HEK293 (cell line): Measurements from ENCODE around the gene TM9SF1.

Experiments
- EGR2 ChIP-seq: fragments of 450-650 bp; formaldehyde crosslinking; IDR thresholded peaks from 2 replicates; pipeline ENCODE4 v1.5.1; 2016; ENCODE audit warnings: low read depth, missing biosample characterization, missing genetic modification characterization
- HOXD13 ChIP-seq: sonication (generic); formaldehyde crosslinking; IDR thresholded peaks from 2 replicates; pipeline ENCODE4 v1.8.0; 2022; ENCODE audit warnings: missing genetic modification reagents, borderline replicate concordance
- INSM2 ChIP-seq: fragments of 450-650 bp; formaldehyde crosslinking; IDR thresholded peaks from 2 replicates; pipeline ENCODE4 v1.5.1; 2016; ENCODE audit warnings: missing biosample characterization, missing genetic modification characterization
- KLF17 ChIP-seq: fragments of 450-650 bp; formaldehyde crosslinking; IDR thresholded peaks from 2 replicates; pipeline ENCODE4 v1.5.1; 2016; ENCODE audit warnings: missing biosample characterization, missing genetic modification characterization
- OSR2 ChIP-seq: fragments of 450-650 bp; formaldehyde crosslinking; IDR thresholded peaks from 2 replicates; pipeline ENCODE4 v1.5.1; 2016; ENCODE audit warnings: missing biosample characterization, missing genetic modification characterization
- SCRT2 ChIP-seq: fragments of 450-650 bp; formaldehyde crosslinking; IDR thresholded peaks from 2 replicates; pipeline ENCODE4 v1.5.1; 2016; ENCODE audit warnings: missing biosample characterization, missing genetic modification characterization
- ZBTB11 ChIP-seq: fragments of 450-650 bp; formaldehyde crosslinking; conservative IDR thresholded peaks from 2 replicates; pipeline ENCODE4 v1.5.1; 2016; ENCODE audit warnings: low read depth, missing biosample characterization, missing genetic modification characterization
- ZBTB26 ChIP-seq: fragments of 450-650 bp; formaldehyde crosslinking; optimal IDR thresholded peaks from 2 replicates; pipeline ENCODE3; 2016; ENCODE audit warnings: missing biosample characterization, mild to moderate bottlenecking, missing genetic modification characterization
- ZBTB8A ChIP-seq: fragments of 450-650 bp; formaldehyde crosslinking; IDR thresholded peaks from 2 replicates; pipeline ENCODE4 v1.5.1; 2016; ENCODE audit warnings: missing biosample characterization, missing genetic modification characterization
- ZFP41 ChIP-seq: fragments of 450-650 bp; formaldehyde crosslinking; IDR thresholded peaks from 2 replicates; pipeline ENCODE4 v1.5.1; 2016; ENCODE audit warnings: missing biosample characterization, missing genetic modification characterization, borderline replicate concordance
- ZNF280D ChIP-seq: fragments of 450-650 bp; formaldehyde crosslinking; IDR thresholded peaks from 2 replicates; pipeline ENCODE4 v1.5.1; 2016; ENCODE audit warnings: missing biosample characterization, missing genetic modification characterization
- ZNF324 ChIP-seq: fragments of 450-650 bp; formaldehyde crosslinking; IDR thresholded peaks from 2 replicates; pipeline ENCODE4 v1.5.1; 2016; ENCODE audit warnings: missing biosample characterization, missing genetic modification characterization
- ZNF37A ChIP-seq: fragments of 450-650 bp; IDR thresholded peaks from 2 replicates; pipeline ENCODE4 v1.5.1; 2018; ENCODE audit warnings: missing biosample characterization, missing genetic modification characterization
- ZNF426 ChIP-seq: fragments of 450-650 bp; formaldehyde crosslinking; IDR thresholded peaks from 2 replicates; pipeline ENCODE4 v1.5.1; 2017; ENCODE audit warnings: missing biosample characterization, missing genetic modification characterization, mild to moderate bottlenecking, inconsistent platforms, moderate library complexity
- ZNF555 ChIP-seq: fragments of 450-650 bp; formaldehyde crosslinking; conservative IDR thresholded peaks from 2 replicates; pipeline ENCODE4 v1.5.1; 2017; ENCODE audit warnings: missing biosample characterization, mild to moderate bottlenecking, missing genetic modification characterization, inconsistent platforms
- ZNF560 ChIP-seq: fragments of 450-650 bp; formaldehyde crosslinking; IDR thresholded peaks from 2 replicates; pipeline ENCODE4 v1.5.1; 2017; ENCODE audit warnings: missing biosample characterization, missing genetic modification characterization, borderline replicate concordance
- ZNF621 ChIP-seq: fragments of 450-650 bp; formaldehyde crosslinking; IDR thresholded peaks from 2 replicates; pipeline ENCODE4 v1.5.1; 2017; ENCODE audit warnings: missing biosample characterization, missing genetic modification characterization
- ZNF624 ChIP-seq: fragments of 450-650 bp; formaldehyde crosslinking; IDR thresholded peaks from 2 replicates; pipeline ENCODE4 v1.5.1; 2017; ENCODE audit warnings: missing biosample characterization, missing genetic modification characterization
- ZNF639 ChIP-seq: fragments of 450-650 bp; formaldehyde crosslinking; IDR thresholded peaks from 2 replicates; pipeline ENCODE4 v1.5.1; 2016; ENCODE audit warnings: missing biosample characterization, missing genetic modification characterization
- ZNF707 ChIP-seq: fragments of 450-650 bp; formaldehyde crosslinking; IDR thresholded peaks from 2 replicates; pipeline ENCODE4 v1.5.1; 2016; ENCODE audit warnings: missing biosample characterization, missing genetic modification characterization
- ZNF76 ChIP-seq: fragments of 450-650 bp; formaldehyde crosslinking; IDR thresholded peaks from 2 replicates; pipeline ENCODE4; 2016; ENCODE audit warnings: low read depth, missing biosample characterization, missing genetic modification characterization, borderline replicate concordance
- ZNF830 ChIP-seq: fragments of 450-650 bp; IDR thresholded peaks from 2 replicates; pipeline ENCODE4 v1.5.0; 2018; ENCODE audit warnings: missing biosample characterization, missing genetic modification characterization, low read depth, mild to moderate bottlenecking, moderate library complexity
- ZSCAN30 ChIP-seq: fragments of 450-650 bp; IDR thresholded peaks from 2 replicates; pipeline ENCODE4 v1.5.1; 2018; ENCODE audit warnings: missing biosample characterization, mild to moderate bottlenecking, missing genetic modification characterization, moderate library complexity

TM9SF1 gene

GRCh38 chr14:24147761-24148428 lies 47.3 kb downstream of the TM9SF1 start (continued):
- TF ChIP-seq OSR2 (tag by site-specific recombination) (no peak), ZNF280D (tag by site-specific recombination) (no peak), ZNF555 (tag by site-specific recombination) (no peak), INSM2 (tag by site-specific recombination) (no peak), ZNF621 (tag by site-specific recombination) (no peak), ZNF560 (tag by site-specific recombination) (no peak), ZNF324 (no peak), ZNF37A (tag by site-specific recombination) (no peak), ZBTB26 (tag by site-specific recombination) (peak; percentile 5), ZNF639 (tag by site-specific recombination) (no peak), SCRT2 (no peak), ZNF830 (no peak), ZBTB11 (tag by site-specific recombination) (0 out of 2 replicates have a peak, but pooled peaks have one; percentile 6), ZNF624 (tag by site-specific recombination) (no peak), EGR2 (no peak), HOXD13 (CRISPR knock-in tag) (no peak), KLF17 (tag by site-specific recombination) (no peak), ZNF426 (tag by site-specific recombination) (no peak), ZNF76 (tag by site-specific recombination) (peak; percentile 25; the same call in 1 of the 2 replicates), ZNF707 (no peak), ZFP41 (tag by site-specific recombination) (no peak), ZSCAN30 (tag by site-specific recombination) (no peak), ZBTB8A (tag by site-specific recombination) (no peak)
- TF ChIP-seq, all 188 proteins: peak for 5
